Measurements from ENCODE around the gene MS4A2. TPM values are rescaled to one million over a fixed set of nuclear protein-coding genes. Genes with fewer than 3 reads are reported as not detected.
"Not testable (repeated sequence)": the region's sequence is repeated elsewhere in the genome, so short reads cannot be mapped to it uniquely, and the experiment has no call there.

MS4A2 gene
- total RNA-seq, result not detected in 2 replicates
- long read RNA-seq, result 0 reads

- no peaks in the 10 kb centered on the region for H3K4me1 Mint-ChIP-seq
- H3K9me3 Mint-ChIP-seq, result no peaks in the 10 kb centered on the region
- no peak for TF ChIP-seq CTCF (conservative IDR thresholded peaks at IDR 0.05)
- no peak for DNase-seq (ENCODE audit: low read depth, low spot score)
- no peak within 1 kb of the TSS for H3K4me3 Mint-ChIP-seq
- H3K36me3 Mint-ChIP-seq (ENCODE audit: low read depth), result no peaks in the 10 kb centered on the region
- no peak within 1 kb of the TSS for H3K27ac Mint-ChIP-seq (ENCODE audit: unreplicated experiment)
- H3K27me3 Mint-ChIP-seq (ENCODE audit: low read depth), result peaks cover 23% of the 10 kb centered on the region
Measured at GRCh38 chr11:60088364-60088763, at the start of gene MS4A2. MS4A2 (plus strand) TSS chr11:60088664; CDS start chr11:60088766, 102 bp downstream.

- DNase-seq (ENCODE audit: low read depth, low spot score), result no peak
- H3K36me3 Mint-ChIP-seq (ENCODE audit: low read depth), result no peaks in the 10 kb centered on the region
- peaks cover 5% of the 10 kb centered on the region for H3K27me3 Mint-ChIP-seq (ENCODE audit: low read depth)
- no peaks in the 10 kb centered on the region for H3K9me3 Mint-ChIP-seq
- no peak within 1 kb of the TSS for H3K4me3 Mint-ChIP-seq
- no peak for TF ChIP-seq CTCF (conservative IDR thresholded peaks at IDR 0.05)
- no peak within 1 kb of the TSS for H3K27ac Mint-ChIP-seq (ENCODE audit: unreplicated experiment)
- no peaks in the 10 kb centered on the region for H3K4me1 Mint-ChIP-seq
Measured at GRCh38 chr11:60040109-60040508, 48.4 kb upstream of the MS4A2 start, which contains the start of gene OOSP2. OOSP2 (plus strand) TSS chr11:60040409; CDS start chr11:60040460, 51 bp downstream.

GRCh38 chr11:60050422-60050821, 38.0 kb upstream of the MS4A2 start:
- not testable (repeated sequence) for H3K4me3 Mint-ChIP-seq; H3K4me1 Mint-ChIP-seq; DNase-seq (ENCODE audit: low read depth, low spot score); H3K9me3 Mint-ChIP-seq; H3K27ac Mint-ChIP-seq (ENCODE audit: unreplicated experiment); H3K36me3 Mint-ChIP-seq (ENCODE audit: low read depth)
- H3K27me3 Mint-ChIP-seq (ENCODE audit: low read depth), result peaks cover 10% of the 10 kb centered on the region

GRCh38 chr11:60050839-60051238, 37.6 kb upstream of the MS4A2 start:
- not testable (repeated sequence) for H3K36me3 Mint-ChIP-seq (ENCODE audit: low read depth); DNase-seq (ENCODE audit: low read depth, low spot score); H3K4me3 Mint-ChIP-seq; H3K9me3 Mint-ChIP-seq; H3K27ac Mint-ChIP-seq (ENCODE audit: unreplicated experiment); H3K4me1 Mint-ChIP-seq; H3K27me3 Mint-ChIP-seq (ENCODE audit: low read depth)

GRCh38 chr11:60056349-60056969, 32.0 kb upstream of the MS4A2 start, which contains the start of gene MS4A3:
MS4A3 (plus strand) TSS chr11:60056665; CDS start chr11:60061161, 4,496 bp downstream.
- Mint-ChIP-seq H3K27ac (ENCODE audit: unreplicated experiment) (no peak within 1 kb of the TSS), H3K4me1 (no peaks in the 10 kb centered on the region), H3K9me3 (no peaks in the 10 kb centered on the region), H3K4me3 (no peak within 1 kb of the TSS), H3K27me3 (ENCODE audit: low read depth) (peaks cover 12% of the 10 kb centered on the region), H3K36me3 (ENCODE audit: low read depth) (no peaks in the 10 kb centered on the region)
- TF ChIP-seq CTCF (conservative IDR thresholded peaks at IDR 0.05), result no peak
- DNase-seq (ENCODE audit: low read depth, low spot score), result no peak

- no peak for DNase-seq (ENCODE audit: low read depth, low spot score)
- Mint-ChIP-seq H3K4me3 (no peak overlapping the region), H3K36me3 (ENCODE audit: low read depth) (no peaks in the 10 kb centered on the region), H3K9me3 (no peaks in the 10 kb centered on the region), H3K27me3 (ENCODE audit: low read depth) (peaks cover 19% of the 10 kb centered on the region), H3K27ac (ENCODE audit: unreplicated experiment) (no peak overlapping the region), H3K4me1 (no peaks in the 10 kb centered on the region)
- no peak for TF ChIP-seq CTCF (conservative IDR thresholded peaks at IDR 0.05)
Measured at GRCh38 chr11:60059052-60059451, 29.4 kb upstream of the MS4A2 start.

All from neural crest cell (in vitro differentiated cells).